ENCODE measurements around the gene P2RX6.

DNA sequence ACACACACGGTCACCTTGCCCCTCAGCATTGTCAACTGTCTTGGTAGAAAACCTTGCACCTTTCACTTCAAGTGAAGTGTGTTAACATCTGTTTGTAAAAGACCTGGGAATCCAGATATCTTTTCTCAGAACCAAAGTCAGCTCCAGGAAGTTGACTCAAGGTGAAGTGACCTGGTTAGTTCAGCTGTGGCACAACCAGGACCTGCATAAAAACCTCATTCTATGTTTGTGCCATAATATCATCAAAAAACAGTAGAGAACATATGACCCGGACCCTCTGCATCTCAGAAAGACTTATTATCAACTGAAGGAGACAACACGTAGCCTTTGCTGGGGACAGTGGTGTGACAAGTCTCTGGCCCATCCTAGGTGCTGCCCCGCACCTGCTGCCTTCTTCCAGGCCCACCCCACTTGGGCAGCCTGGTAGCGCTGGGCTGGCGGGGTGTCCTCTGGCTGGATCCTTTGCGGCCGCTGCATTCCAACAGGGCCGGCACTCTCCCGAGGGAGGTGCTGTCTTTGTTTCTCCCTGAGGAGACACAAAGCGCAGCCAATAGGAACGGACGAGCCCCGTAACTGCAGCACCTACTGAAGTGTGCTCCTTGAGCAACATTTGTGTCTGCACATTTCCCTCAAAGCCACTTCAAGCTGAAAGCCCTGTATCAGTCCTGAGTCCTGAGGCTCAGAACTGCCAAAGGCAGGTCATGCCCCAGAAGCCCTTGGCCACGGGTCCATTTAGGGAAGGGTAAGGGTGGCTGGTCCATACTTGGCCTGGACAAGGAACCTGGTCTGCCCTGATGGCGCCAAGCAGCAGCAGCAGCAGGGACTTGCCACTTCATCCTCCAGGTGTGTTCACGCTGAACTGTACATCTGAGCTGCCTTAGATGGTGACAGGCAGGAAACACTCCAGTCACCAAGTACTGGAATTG, 56.0 kb downstream of the P2RX6 start:
- TF ChIP-seq CTCF (IDR thresholded peaks at IDR 0.05), result no peak
- TF ChIP-seq POLR2A (IDR thresholded peaks at IDR 0.05), result no peak

All from uterus (tissue), 2 donors.